HepG2 (cell line): ENCODE measurements around the gene KLHL13. TPM values are rescaled to one million over a fixed set of nuclear protein-coding genes. Genes with fewer than 3 reads are reported as not detected.

Source experiments
- ATAC-seq: fragments of 200-7000 bp; cut with Tn5 transposase; 3 replicates; pipeline ENCODE4 v1.9.1; 2020; ENCODE audit warnings: mild to moderate bottlenecking, moderate library complexity
- BruUV-seq: library from RNA; stranded (reverse); fragments of 400-500 nt; replicated peaks from 2 replicates; lab custom pipeline; 2021; lab: Mats Ljungman, UMichigan
- CTCF ChIA-PET: fragments of 300-600 bp; formaldehyde crosslinking; extraction: SDS; loops from one replicate; lab custom pipeline; 2021; ENCODE audit warnings: low total read pairs, inconsistent platforms, low intra/inter-chr PET ratio; lab: Yijun Ruan, JAX
- POLR2A ChIA-PET: fragments of 350-600 bp; sonication (Branson Sonifier 250); formaldehyde crosslinking; loops from one replicate; lab custom pipeline; 2020; ENCODE audit warnings: antibody characterized with exemption, inconsistent platforms; lab: Yijun Ruan, JAX
- DNase-seq: peaks from one replicate; pipeline ENCODE4 v3.0.0-alpha.2; 2015; ENCODE audit warnings: low spot score
- FAIRE-seq: peaks from 3 replicates; lab custom pipeline; 2011; peaks lifted over from hg19 to GRCh38; lab: Jason Lieb, UNC
- H2AFZ ChIP-seq: one replicate; pipeline ENCODE4 v1.6.1; 2011; ENCODE audit warnings: low read length, inconsistent platforms
- H3K27ac ChIP-seq: fragments of 300-600 bp; 3 replicates; pipeline ENCODE4 v1.8.0; 2011; ENCODE audit warnings: mixed run types, mild to moderate bottlenecking, mixed read lengths, low read length, inconsistent platforms; ENCODE audit not compliant: insufficient read depth; ENCODE audit errors: extremely low read length
- H3K27me3 ChIP-seq, 2 experiments: fragments of 200-600 bp in 1 of 2; 2 replicates in 1 of 2; 3 replicates in 1 of 2; pipeline versions ENCODE4 v1.6.0 to v1.8.0; 2011; ENCODE audit warnings: low read length in 2 of 2, mild to moderate bottlenecking in 2 of 2, moderate library complexity in 2 of 2, inconsistent platforms in 1 of 2; ENCODE audit not compliant: insufficient read depth in 2 of 2, control insufficient read depth in 1 of 2
- H3K36me3 ChIP-seq, 2 experiments: fragments of 200-600 bp in 1 of 2; replicated peaks in 1 of 2; 2 replicates in 1 of 2; 3 replicates in 1 of 2; pipeline versions ENCODE4 v1.5.1 to v1.8.0; 2011; ENCODE audit warnings: low read length in 2 of 2, inconsistent platforms in 1 of 2; ENCODE audit not compliant: insufficient read depth in 2 of 2, control insufficient read depth in 1 of 2
- H3K4me1 ChIP-seq: 2 replicates; pipeline ENCODE4 v1.5.1; 2012; ENCODE audit warnings: low read length, inconsistent platforms; ENCODE audit not compliant: insufficient read depth
- H3K4me2 ChIP-seq: 2 replicates; pipeline ENCODE4 v1.6.0; 2011; ENCODE audit warnings: low read depth, low read length, inconsistent platforms
- H3K4me3 ChIP-seq, 3 experiments: fragments of 200-600 bp in 1 of 3; sonication (generic), shearing (Covaris generic) in 1 of 3; replicated peaks in 1 of 3; 2 replicates each; pipeline ENCODE4 v1.5.1; 2011 to 2016; ENCODE audit warnings: low read length in 3 of 3, inconsistent platforms in 2 of 3, low read depth in 2 of 3, mild to moderate bottlenecking in 2 of 3, control low read depth in 1 of 3, mixed read lengths in 1 of 3; ENCODE audit not compliant: insufficient read depth in 1 of 3
- H3K79me2 ChIP-seq: one replicate; pipeline ENCODE4 v1.6.1; 2011; ENCODE audit warnings: low read length, inconsistent platforms; ENCODE audit not compliant: insufficient read depth
- H3K9ac ChIP-seq: 2 replicates; pipeline ENCODE4 v1.6.0; 2011; ENCODE audit warnings: mild to moderate bottlenecking, low read depth, low read length, inconsistent platforms; ENCODE audit not compliant: insufficient read depth
- H3K9me3 ChIP-seq: 2 replicates; pipeline ENCODE4 v1.5.1; 2012; ENCODE audit warnings: mild to moderate bottlenecking, low read length
- H4K20me1 ChIP-seq: 2 replicates; pipeline ENCODE4 v1.6.0; 2011; ENCODE audit warnings: inconsistent platforms, mild to moderate bottlenecking, low read length, moderate library complexity; ENCODE audit not compliant: insufficient read depth
- FOXM1 ChIP-seq: sonication (generic); formaldehyde crosslinking; IDR thresholded peaks from 2 replicates; pipeline ENCODE4 v1.5.0; 2020; ENCODE audit warnings: missing genetic modification reagents
- HOXD1 ChIP-seq: sonication (generic); formaldehyde crosslinking; IDR thresholded peaks from 2 replicates; pipeline ENCODE4 v1.5.0; 2020; ENCODE audit warnings: missing genetic modification reagents
- NR2F6 ChIP-seq, 2 experiments: IDR thresholded peaks; 2 replicates each; pipeline ENCODE4 v1.6.1; 2016; ENCODE audit warnings: antibody characterized with exemption in 1 of 2, mild to moderate bottlenecking in 1 of 2
- PATZ1 ChIP-seq: sonication (generic); formaldehyde crosslinking; IDR thresholded peaks from 2 replicates; pipeline ENCODE4 v1.4.0; 2020; ENCODE audit warnings: missing genetic modification reagents
- PHF5A ChIP-seq: IDR thresholded peaks from one replicate; pipeline ENCODE4 v1.6.1; 2018; ENCODE audit warnings: low read depth, missing genetic modification reagents; ENCODE audit not compliant: unreplicated experiment
- RFXANK ChIP-seq: IDR thresholded peaks from 2 replicates; pipeline ENCODE4 v1.6.1; 2016
- SNAPC2 ChIP-seq: sonication (generic); formaldehyde crosslinking; IDR thresholded peaks from 2 replicates; pipeline ENCODE4 v1.8.1; 2022; ENCODE audit warnings: mild to moderate bottlenecking, missing genetic modification reagents
- TBX3 ChIP-seq: fragments of 450-650 bp; IDR thresholded peaks from 2 replicates; pipeline ENCODE4 v1.6.1; 2017; ENCODE audit warnings: antibody characterized with exemption, mild to moderate bottlenecking, inconsistent platforms, borderline replicate concordance
- WGBS: methylation state at CpG from one replicate; pipeline ENCODE4 v1.1.6; 2017; ENCODE audit warnings: low lambda C conversion rate; 5-methylcytosine and 5-hydroxymethylcytosine counted together
- in situ Hi-C: cut with HindIII; loops from 2 replicates; pipeline ENCODE4 v1.10.0; 2017; ENCODE audit warnings: low pct_unique_long_range_greater_than_20kb; ENCODE audit not compliant: extremely low pct_ligation_motif_present
- intact Hi-C: fragments of 100-400 bp; cut with micrococcal nuclease; formaldehyde crosslinking; loops from one replicate; pipeline ENCODE4 v1.10.0; 2022; ENCODE audit not compliant: unreplicated experiment
- polyA plus RNA-seq, 8 experiments: library from polyadenylated mRNA; depleted of rRNA in 3 of 8; stranded (reverse) in 7 of 8; unstranded in 1 of 8; fragments of >200 nt; fragmentation: Illumina TruSeq in 4 of 8; extraction: Trizol in 4 of 8; gene quantifications; 2 replicates each; pipeline versions ENCODE4 v1.2.1 to v1.2.3, GENCODE V29; 2011 to 2016; ENCODE audit warnings: low read depth in 4 of 8, missing spikeins in 1 of 8, mixed read lengths in 1 of 8; ENCODE audit not compliant: insufficient read depth in 1 of 8
- total RNA-seq, 5 experiments: library from RNA; depleted of rRNA; stranded (reverse); fragments of >200 nt; fragmentation: Illumina TruSeq; extraction: Trizol; gene quantifications; 2 replicates each; pipeline ENCODE4 v1.2.3, GENCODE V29; 2016; ENCODE audit warnings: low read depth in 1 of 5

The KLHL13 gene
- total and polyA plus RNA-seq, 2 of the 13 experiments (the other 11 are each of a cell fraction or from before 2014, with no cell fraction given): 0.28 to 1.6 TPM

- TF ChIP-seq NR2F6 (IDR thresholded peaks at IDR 0.05): no peak
- no peak for TF ChIP-seq NR2F6 (CRISPR knock-in tag; IDR thresholded peaks at IDR 0.05)
- no peak for TF ChIP-seq FOXM1 (CRISPR knock-in tag)
Observed at GRCh38 chrX:118156254-118156952, 39.8 kb upstream of the KLHL13 start (continued).

- TF ChIP-seq RFXANK (no peak), TBX3 (no peak), PHF5A (CRISPR knock-in tag) (no peak), PATZ1 (CRISPR knock-in tag) (no peak), SNAPC2 (no peak), HOXD1 (CRISPR knock-in tag) (no peak)
- TF ChIP-seq, all 625 proteins: peak for 0
- FAIRE-seq: no peak
- Histone ChIP-seq H3K79me2 (no peaks in the 10 kb centered on the region), H3K9me3 (no peaks in the 10 kb centered on the region), H3K4me1 (peaks cover 20% of the 10 kb centered on the region), H3K4me2 (no peak overlapping the region), H4K20me1 (no peaks in the 10 kb centered on the region), H3K27ac (no peak overlapping the region), H3K36me3 (no peaks in the 10 kb centered on the region), H3K4me3 (no peak overlapping the region), H2AFZ (no peak overlapping the region), H3K9ac (no peak overlapping the region), H3K27me3 (no peaks in the 10 kb centered on the region)
- no peak for ATAC-seq
- no peak for DNase-seq
- intact Hi-C loops: no loop called here
- in situ Hi-C loops: no loop called here
- no TSS peak for BruUV-seq
- 100% methylated on average over 1 of the region's 1 CpG for WGBS
- ChIA-PET POLR2A (no interaction called here), CTCF (no interaction called here)
Observed at GRCh38 chrX:118153270-118153669, 36.7 kb upstream of the KLHL13 start.
